ENCODE measurements around the gene EGFL7. TPM values are rescaled to one million over a fixed set of nuclear protein-coding genes. Genes with fewer than 3 reads are reported as not detected.

EGFL7 gene
- total RNA-seq, 1 donor from 2014 or later = 7.0 TPM

GRCh38 chr9:136654820-136655535 is 7.7 kb upstream of the EGFL7 start:
- TF ChIP-seq CTCF (IDR thresholded peaks at IDR 0.05) = no peak
- no peak overlapping the region for H3K27ac Mint-ChIP-seq (ENCODE audit: unreplicated experiment)
- peaks cover 8% of the 10 kb centered on the region for H3K27me3 Mint-ChIP-seq (ENCODE audit: low read depth)
- H3K4me3 Mint-ChIP-seq (ENCODE audit: unreplicated experiment) = no peak overlapping the region
- H3K36me3 Mint-ChIP-seq (ENCODE audit: low read depth) = no peaks in the 10 kb centered on the region
- H3K4me1 Mint-ChIP-seq (ENCODE audit: low read depth) = no peaks in the 10 kb centered on the region
- H3K9me3 Mint-ChIP-seq (ENCODE audit: low read depth) = no peaks in the 10 kb centered on the region
- no peak for DNase-seq (ENCODE audit: low spot score)

GRCh38 chr9:136655536-136656182 is 7.1 kb upstream of the EGFL7 start:
- DNase-seq (ENCODE audit: low spot score) = no peak
- Mint-ChIP-seq H3K27me3 (ENCODE audit: low read depth) (peaks cover 8% of the 10 kb centered on the region), H3K36me3 (ENCODE audit: low read depth) (no peaks in the 10 kb centered on the region), H3K9me3 (ENCODE audit: low read depth) (no peaks in the 10 kb centered on the region), H3K4me1 (ENCODE audit: low read depth) (no peaks in the 10 kb centered on the region), H3K27ac (ENCODE audit: unreplicated experiment) (no peak overlapping the region), H3K4me3 (ENCODE audit: unreplicated experiment) (no peak overlapping the region)
- TF ChIP-seq CTCF (IDR thresholded peaks at IDR 0.05) = no peak

DNA sequence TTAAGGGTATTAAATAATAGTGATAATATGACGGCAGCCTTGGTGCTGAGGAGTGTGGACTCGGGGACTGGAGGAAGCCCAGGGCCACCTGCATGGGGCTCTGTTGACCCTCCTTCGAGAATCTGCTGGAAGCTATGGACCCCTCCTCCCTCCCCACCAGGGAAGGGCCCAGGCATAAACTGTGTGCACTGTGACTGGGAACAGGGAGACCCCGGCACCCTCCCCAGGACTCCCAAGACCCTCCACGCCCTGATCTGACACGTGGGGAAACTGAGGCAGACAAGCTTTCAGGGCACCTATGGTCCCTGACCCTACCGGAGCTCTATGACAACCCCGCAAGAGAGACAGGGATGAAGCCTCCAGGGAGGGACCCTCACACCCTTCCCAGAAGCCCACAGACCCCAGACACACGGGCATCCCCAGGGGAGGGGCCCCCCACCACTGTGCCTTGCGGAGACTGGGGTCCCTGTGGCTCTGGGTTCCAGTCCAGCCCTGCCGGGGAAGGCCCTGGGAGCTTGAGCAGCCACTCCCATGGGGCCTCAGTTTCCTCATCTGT is 6.5 kb upstream of the EGFL7 start:
- no peak for DNase-seq (ENCODE audit: low spot score)
- Mint-ChIP-seq H3K36me3 (ENCODE audit: low read depth) (no peaks in the 10 kb centered on the region), H3K4me3 (ENCODE audit: unreplicated experiment) (no peak overlapping the region), H3K4me1 (ENCODE audit: low read depth) (no peaks in the 10 kb centered on the region), H3K27ac (ENCODE audit: unreplicated experiment) (no peak overlapping the region), H3K27me3 (ENCODE audit: low read depth) (peaks cover 8% of the 10 kb centered on the region), H3K9me3 (ENCODE audit: low read depth) (no peaks in the 10 kb centered on the region)
- no peak for TF ChIP-seq CTCF (IDR thresholded peaks at IDR 0.05)

DNA sequence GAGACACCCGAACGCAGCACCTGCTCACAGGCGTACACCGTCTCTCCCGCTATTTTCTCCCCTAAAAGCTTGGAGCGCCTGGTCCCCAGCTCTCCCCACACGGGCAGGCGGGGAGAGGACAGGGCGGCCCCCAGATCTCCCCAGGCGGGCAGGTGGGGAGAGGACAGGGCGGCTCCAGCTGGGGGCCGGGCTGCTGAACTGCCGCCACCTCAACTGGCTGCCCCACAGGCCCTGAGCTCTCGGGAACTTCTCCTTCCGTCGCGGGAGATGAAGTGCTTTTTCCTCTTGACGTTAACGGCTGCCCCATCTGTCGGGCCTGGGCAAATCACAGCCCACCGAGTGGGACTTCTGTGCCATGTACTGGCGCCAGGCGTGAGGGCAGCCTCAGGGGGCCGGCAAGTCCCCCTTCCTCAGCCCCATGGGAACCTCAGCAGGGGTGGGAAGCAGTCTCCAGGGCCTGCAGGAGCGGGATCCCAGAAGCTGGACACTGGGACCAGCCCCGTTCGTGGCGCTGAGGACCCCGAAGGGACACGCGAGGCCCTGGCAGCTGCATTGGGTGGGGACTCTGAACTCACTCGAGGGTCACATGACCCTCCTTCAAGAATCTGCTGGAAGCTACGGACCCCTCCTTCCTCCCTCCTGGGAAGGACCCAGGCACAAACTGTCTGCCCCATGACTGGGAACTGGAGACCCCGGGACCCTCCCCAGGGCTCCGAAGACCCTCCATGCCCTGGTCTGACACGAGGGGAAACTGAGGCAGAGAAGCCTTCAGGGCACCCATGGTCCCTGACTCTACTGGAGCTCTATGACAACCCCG is 5.7 kb upstream of the EGFL7 start:
- Mint-ChIP-seq H3K4me3 (ENCODE audit: unreplicated experiment) (no peak overlapping the region), H3K27ac (ENCODE audit: unreplicated experiment) (no peak overlapping the region), H3K4me1 (ENCODE audit: low read depth) (no peaks in the 10 kb centered on the region), H3K36me3 (ENCODE audit: low read depth) (no peaks in the 10 kb centered on the region), H3K27me3 (ENCODE audit: low read depth) (peaks cover 8% of the 10 kb centered on the region), H3K9me3 (ENCODE audit: low read depth) (no peaks in the 10 kb centered on the region)
- TF ChIP-seq CTCF (IDR thresholded peaks at IDR 0.05) = no peak
- no peak for DNase-seq (ENCODE audit: low spot score)
